H7 (cell line): ENCODE measurements around the gene LEMD3. TPM values are rescaled to one million over a fixed set of nuclear protein-coding genes. Genes with fewer than 3 reads are reported as not detected.

Experiments
- DNase-seq: peaks from one replicate; pipeline ENCODE4 v3.0.0; 2012
- H3K27me3 ChIP-seq: 2 replicates; pipeline ENCODE4 v1.6.0; 2011; ENCODE audit warnings: mild to moderate bottlenecking, low read length; ENCODE audit not compliant: control insufficient read depth, insufficient read depth
- H3K36me3 ChIP-seq: replicated peaks from 2 replicates; pipeline ENCODE4 v1.5.1; 2011; ENCODE audit warnings: low read length; ENCODE audit not compliant: control insufficient read depth, insufficient read depth
- H3K4me3 ChIP-seq: 2 replicates; pipeline ENCODE4 v1.5.1; 2011; ENCODE audit warnings: low read depth, mild to moderate bottlenecking, control low read depth, low read length, moderate library complexity; ENCODE audit not compliant: insufficient read depth
- total RNA-seq: library from RNA; depleted of rRNA; stranded (reverse); fragments of >200 nt; shearing (Covaris generic); gene quantifications from 2 replicates; pipeline ENCODE4 v1.2.3, GENCODE V29; 2014; rRNA removed

LEMD3 gene
- total RNA-seq, 1 experiment from 2014 or later: 20.5 TPM

DNA sequence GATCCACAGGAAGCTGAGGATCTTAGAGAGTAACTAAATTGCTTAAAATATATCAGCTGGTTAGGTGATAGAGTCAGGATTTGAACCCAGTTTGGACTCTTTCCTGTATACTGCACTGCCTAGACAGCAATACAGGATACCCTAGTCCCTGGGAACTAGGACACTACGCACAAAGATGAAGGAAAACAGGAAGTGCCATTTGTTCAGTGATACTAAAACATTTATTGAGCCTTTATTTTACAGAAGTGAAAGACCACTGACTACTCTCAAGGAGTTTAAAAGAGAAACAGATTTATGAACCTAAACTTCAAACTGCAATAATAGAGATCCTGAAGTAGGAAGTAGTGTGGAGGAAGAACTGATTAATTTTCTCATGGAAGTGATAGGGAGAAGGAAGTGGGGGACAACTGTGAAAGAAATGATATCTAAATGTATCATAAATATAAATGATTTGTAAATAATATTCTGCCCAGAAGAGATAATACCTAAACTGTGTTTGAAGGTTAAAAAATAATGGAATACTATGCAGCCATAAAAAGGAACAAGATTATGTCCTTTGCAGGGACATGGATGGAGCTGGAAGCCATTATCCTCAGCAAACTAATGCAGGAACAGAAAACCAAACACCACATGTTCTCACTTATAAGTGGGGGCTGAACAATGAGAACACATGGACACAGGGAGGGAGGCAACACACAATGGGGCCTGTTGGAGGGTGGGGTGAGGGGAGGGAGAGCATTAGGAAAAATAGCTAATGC is 127.3 kb downstream of the LEMD3 start:
- H3K4me3 ChIP-seq: no peak overlapping the region
- no peaks in the 10 kb centered on the region for H3K36me3 ChIP-seq
- H3K27me3 ChIP-seq: no peaks in the 10 kb centered on the region
- no peak for DNase-seq

Other genes starting within 250 kb of the LEMD3 start
- 0.07 and 0.14 TPM in 2 replicates for gene WIF1, start 48.3 kb upstream of the LEMD3 start, total RNA-seq
- gene MSRB3, start 109.1 kb downstream of the LEMD3 start, total RNA-seq: 0.41 and 2.8 TPM in 2 replicates